ENCODE results near the gene EVC. TPM values are rescaled to one million over a fixed set of nuclear protein-coding genes. Genes with fewer than 3 reads are reported as not detected.
A peak's percentile ranks its signal among the peaks of the same experiment; 100 is the strongest.

EVC gene
- total RNA-seq, 1 experiment from 2014 or later: 9.1 TPM

- in situ Hi-C loops (cut with HindIII; ENCODE audit: low pct_unique_long_range_greater_than_20kb, low sequenced_read_pairs): no loop called here
- DNase-seq (ENCODE audit: low read depth, low spot score): peak; percentile 84
These were observed 101.7 kb downstream of the EVC start for GRCh38 chr4:5812506-5813229.

- DNase-seq (ENCODE audit: low read depth, low spot score): no peak
- in situ Hi-C loops (cut with HindIII; ENCODE audit: low pct_unique_long_range_greater_than_20kb, low sequenced_read_pairs): no loop called here
These were observed 102.9 kb downstream of the EVC start for GRCh38 chr4:5813882-5814255.

- no peak for DNase-seq (ENCODE audit: low read depth, low spot score)
- in situ Hi-C loops (cut with HindIII; ENCODE audit: low pct_unique_long_range_greater_than_20kb, low sequenced_read_pairs): no loop called here
These were observed 103.4 kb downstream of the EVC start for GRCh38 chr4:5814421-5814820.

GRCh38 chr4:5815641-5816040, 104.6 kb downstream of the EVC start:
- DNase-seq (ENCODE audit: low read depth, low spot score): no peak
- in situ Hi-C loops (cut with HindIII; ENCODE audit: low pct_unique_long_range_greater_than_20kb, low sequenced_read_pairs): no loop called here

GRCh38 chr4:5816101-5816500, 105.1 kb downstream of the EVC start:
- in situ Hi-C loops (cut with HindIII; ENCODE audit: low pct_unique_long_range_greater_than_20kb, low sequenced_read_pairs): no loop called here
- no peak for DNase-seq (ENCODE audit: low read depth, low spot score)

GRCh38 chr4:5816851-5817375, 105.9 kb downstream of the EVC start:
- DNase-seq (ENCODE audit: low read depth, low spot score): no peak
- in situ Hi-C loops (cut with HindIII; ENCODE audit: low pct_unique_long_range_greater_than_20kb, low sequenced_read_pairs): no loop called here

GRCh38 chr4:5821665-5822358, 110.8 kb downstream of the EVC start:
- in situ Hi-C loops (cut with HindIII; ENCODE audit: low pct_unique_long_range_greater_than_20kb, low sequenced_read_pairs): no loop called here
- DNase-seq (ENCODE audit: low read depth, low spot score): peak; percentile 11

- DNase-seq (ENCODE audit: low read depth, low spot score): no peak
- in situ Hi-C loops (cut with HindIII; ENCODE audit: low pct_unique_long_range_greater_than_20kb, low sequenced_read_pairs): no loop called here
These were observed 111.6 kb downstream of the EVC start for GRCh38 chr4:5822619-5823018.

- no peak for DNase-seq (ENCODE audit: low read depth, low spot score)
- in situ Hi-C loops (cut with HindIII; ENCODE audit: low pct_unique_long_range_greater_than_20kb, low sequenced_read_pairs): no loop called here
These were observed 112.7 kb downstream of the EVC start for GRCh38 chr4:5823542-5824211.

GRCh38 chr4:5824227-5824626, 113.2 kb downstream of the EVC start:
- in situ Hi-C loops (cut with HindIII; ENCODE audit: low pct_unique_long_range_greater_than_20kb, low sequenced_read_pairs): no loop called here
- DNase-seq (ENCODE audit: low read depth, low spot score): no peak

GRCh38 chr4:5824635-5825034, 113.6 kb downstream of the EVC start:
- DNase-seq (ENCODE audit: low read depth, low spot score): peak; percentile 58
- in situ Hi-C loops (cut with HindIII; ENCODE audit: low pct_unique_long_range_greater_than_20kb, low sequenced_read_pairs): no loop called here

GRCh38 chr4:5825321-5826041, 114.5 kb downstream of the EVC start:
- in situ Hi-C loops (cut with HindIII; ENCODE audit: low pct_unique_long_range_greater_than_20kb, low sequenced_read_pairs): no loop called here

GRCh38 chr4:5826437-5827107, 115.6 kb downstream of the EVC start:
- in situ Hi-C loops (cut with HindIII; ENCODE audit: low pct_unique_long_range_greater_than_20kb, low sequenced_read_pairs): no loop called here

More at GRCh38 chr4:5825321-5826041, 114.5 kb downstream of the EVC start:
- no peak for DNase-seq (ENCODE audit: low read depth, low spot score)

GRCh38 chr4:5827108-5828004, 116.4 kb downstream of the EVC start:
- no peak for DNase-seq (ENCODE audit: low read depth, low spot score)
- in situ Hi-C loops (cut with HindIII; ENCODE audit: low pct_unique_long_range_greater_than_20kb, low sequenced_read_pairs): no loop called here

More at GRCh38 chr4:5826437-5827107, 115.6 kb downstream of the EVC start:
- no peak for DNase-seq (ENCODE audit: low read depth, low spot score)

- DNase-seq (ENCODE audit: low read depth, low spot score): no peak
- in situ Hi-C loops (cut with HindIII; ENCODE audit: low pct_unique_long_range_greater_than_20kb, low sequenced_read_pairs): no loop called here
These were observed 117.0 kb downstream of the EVC start for GRCh38 chr4:5828005-5828391.

GRCh38 chr4:5836943-5837342, 125.9 kb downstream of the EVC start:
- in situ Hi-C loops (cut with HindIII; ENCODE audit: low pct_unique_long_range_greater_than_20kb, low sequenced_read_pairs): no loop called here
- no peak for DNase-seq (ENCODE audit: low read depth, low spot score)

Data from SK-MEL-5 (cell line).